ENCODE results near the gene ANKRD63. TPM values are rescaled to one million over a fixed set of nuclear protein-coding genes. Genes with fewer than 3 reads are reported as not detected.

ANKRD63 gene
- total and polyA plus RNA-seq, 5 experiments from 2014 or later: 0.20 to 0.31 TPM; not detected in 3

- no peaks in the 10 kb centered on the region for H3K9me3 Mint-ChIP-seq
- peaks cover 20 to 51% (median 39%) of the 10 kb centered on the region in 4 donors for H3K4me1 Mint-ChIP-seq
- H3K36me3 Mint-ChIP-seq: no peaks in the 10 kb centered on the region
- H3K27me3 Mint-ChIP-seq: peaks cover 0 to 6% (median 0%) of the 10 kb centered on the region in 5 donors
- peak overlapping the region in 5 of 10 donors; percentile 10 to 88 (median 68) for H3K27ac Mint-ChIP-seq
- ATAC-seq (peak; percentile 9 to 32), DNase-seq (peak in 6 of 10 donors; percentile 28 to 45 (median 39))
- POLR2A ChIA-PET: interaction anchor here (0.6 to 8.3 kb wide), 6 partner anchors 9 to 33 kb away, joined by 3 to 104 read pairs (median 5); partner anchors contain the start of genes DISP2 and PLCB2
- H3K4me3 Mint-ChIP-seq: peak overlapping the region; percentile 67 to 92 (median 82)
These were observed 41.4 kb upstream of the ANKRD63 start for GRCh38 chr15:40323953-40324937.

DNA sequence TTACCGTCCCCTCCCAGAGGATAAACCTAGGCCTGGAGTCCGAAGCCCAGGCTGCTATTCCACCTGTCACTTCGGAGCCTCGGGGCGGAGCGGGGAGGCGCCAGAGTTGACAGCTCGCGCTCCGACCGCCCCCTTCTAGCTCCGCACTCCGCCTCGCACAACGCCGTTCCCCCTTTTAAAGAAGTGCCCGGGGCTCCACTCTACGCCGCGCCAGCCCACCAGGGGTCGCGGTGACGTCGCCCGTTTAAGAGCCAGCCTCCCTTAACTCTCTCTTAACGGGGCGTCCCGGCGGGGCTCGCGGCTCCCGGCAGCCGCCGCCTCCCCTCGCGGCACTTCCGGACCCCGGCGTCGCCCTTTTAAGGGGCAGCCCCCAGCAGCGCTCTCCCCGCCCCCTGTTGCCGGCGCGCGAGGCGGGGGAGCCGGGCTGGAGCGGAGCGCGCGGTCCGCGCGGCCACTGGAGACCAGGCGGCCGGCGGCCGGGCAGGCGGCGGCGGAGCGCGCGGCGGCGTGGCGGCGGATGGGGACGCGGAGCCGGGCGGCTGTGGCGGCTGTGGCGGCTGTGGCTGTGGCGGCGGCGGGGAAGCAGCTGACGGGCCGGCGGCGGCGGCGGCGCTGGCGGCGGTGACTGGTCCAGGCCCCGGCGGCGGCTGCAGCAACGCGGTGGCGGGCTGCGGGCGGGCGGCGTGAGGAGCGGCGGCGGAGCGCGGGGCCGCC is 40.5 kb upstream of the ANKRD63 start, which contains the start of gene INAFM2:
INAFM2 (plus strand) TSS at position 454 of the 714 bp plus-strand sequence. CDS start 364 bp downstream, outside the sequence.
- Mint-ChIP-seq H3K4me1 (peaks cover 19 to 46% (median 36%) of the 10 kb centered on the region in 4 donors), H3K36me3 (no peaks in the 10 kb centered on the region), H3K4me3 (peak within 1 kb of the TSS; percentile 71 to 92 (median 82)), H3K9me3 (no peaks in the 10 kb centered on the region), H3K27ac (peak within 1 kb of the TSS in 9 of 10 donors; percentile 28 to 85 (median 64)), H3K27me3 (peaks cover 0 to 6% (median 0%) of the 10 kb centered on the region in 5 donors)
- ATAC-seq (peak; percentile 91 to 94), DNase-seq (peak; percentile 85 to 94 (median 91))
- POLR2A ChIA-PET: interaction anchor here (0.6 to 8.3 kb wide), 11 partner anchors 9 to 135 kb away, joined by 3 to 104 read pairs (median 4); partner anchors contain the start of genes BAHD1, IVD, KNSTRN and PLCB2

- ATAC-seq: no peak
- peak overlapping the region in 8 of 10 donors; percentile 28 to 82 (median 63) for H3K27ac Mint-ChIP-seq
These were observed 39.8 kb upstream of the ANKRD63 start for GRCh38 chr15:40322531-40323238.

GRCh38 chr15:40320931-40321371 is 38.1 kb upstream of the ANKRD63 start:
- no peaks in the 10 kb centered on the region for H3K9me3 Mint-ChIP-seq
- H3K27me3 Mint-ChIP-seq: peaks cover 0 to 6% (median 0%) of the 10 kb centered on the region in 5 donors
- peak in 9 of 10 donors; percentile 39 to 80 (median 58) for DNase-seq
- H3K4me3 Mint-ChIP-seq: peak overlapping the region in 4 of 10 donors; percentile 13 to 61 (median 17)
- peak overlapping the region in 3 of 10 donors; percentile 49 to 70 (median 70) for H3K27ac Mint-ChIP-seq
- peaks cover 17 to 40% (median 35%) of the 10 kb centered on the region in 4 donors for H3K4me1 Mint-ChIP-seq
- no peaks in the 10 kb centered on the region for H3K36me3 Mint-ChIP-seq
- peak; percentile 14 to 19 for ATAC-seq
- POLR2A ChIA-PET: interaction anchor here (1.4 to 8.3 kb wide), 2 partner anchors 11 to 36 kb away, joined by 3 to 104 read pairs; partner anchors contain the start of gene PLCB2

More at GRCh38 chr15:40322531-40323238, 39.8 kb upstream of the ANKRD63 start:
- Mint-ChIP-seq H3K9me3 (no peaks in the 10 kb centered on the region), H3K36me3 (no peaks in the 10 kb centered on the region), H3K27me3 (peaks cover 0 to 6% (median 0%) of the 10 kb centered on the region in 5 donors), H3K4me3 (peak overlapping the region; percentile 67 to 87 (median 82)), H3K4me1 (peaks cover 19 to 43% (median 36%) of the 10 kb centered on the region in 4 donors)
- POLR2A ChIA-PET: interaction anchor here (0.6 to 8.3 kb wide), 11 partner anchors 9 to 135 kb away, joined by 3 to 104 read pairs (median 4); partner anchors contain the start of genes BAHD1, IVD, KNSTRN and PLCB2
- no peak for DNase-seq

GRCh38 chr15:40320409-40320808 is 37.5 kb upstream of the ANKRD63 start:
- Mint-ChIP-seq H3K4me3 (peak overlapping the region in 1 of 10 donors; percentile 29), H3K4me1 (peaks cover 18 to 34% (median 31%) of the 10 kb centered on the region in 4 donors), H3K36me3 (no peaks in the 10 kb centered on the region), H3K27me3 (peaks cover 0 to 6% (median 0%) of the 10 kb centered on the region in 5 donors), H3K27ac (peak overlapping the region in 1 of 10 donors; percentile 48), H3K9me3 (no peaks in the 10 kb centered on the region)
- POLR2A ChIA-PET: interaction anchor here (1.1 to 8.3 kb wide), 4 partner anchors 11 to 35 kb away, joined by 3 to 104 read pairs (median 4); partner anchors contain the start of gene PLCB2
- ATAC-seq: no peak
- DNase-seq: no peak

DNA sequence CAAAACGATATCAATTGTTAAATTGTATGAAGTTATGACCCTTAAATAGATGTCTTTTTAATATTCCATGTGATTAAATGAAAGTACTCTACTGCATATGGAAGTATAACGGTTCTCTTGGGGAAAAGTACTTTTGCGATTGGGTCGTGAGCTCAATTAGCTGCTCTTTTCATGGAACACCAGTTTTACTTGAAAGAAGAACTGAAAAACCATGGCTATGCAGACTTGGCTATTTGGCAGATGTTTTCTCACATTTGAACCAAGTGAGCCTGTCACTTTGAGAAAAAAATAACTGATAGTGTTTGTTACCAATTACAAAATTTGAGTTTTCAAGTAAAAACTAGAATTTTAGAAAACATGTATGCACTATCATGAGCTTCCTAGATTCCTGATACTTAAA is 34.7 kb upstream of the ANKRD63 start:
- Mint-ChIP-seq H3K9me3 (no peaks in the 10 kb centered on the region), H3K27ac (no peak overlapping the region), H3K27me3 (peaks cover 0 to 6% (median 0%) of the 10 kb centered on the region in 5 donors), H3K4me1 (peaks cover 19 to 41% (median 31%) of the 10 kb centered on the region in 4 donors), H3K4me3 (no peak overlapping the region), H3K36me3 (no peaks in the 10 kb centered on the region)
- POLR2A ChIA-PET: interaction anchor here (1.4 to 1.8 kb wide), 2 partner anchors 10 to 20 kb away, joined by 3 to 4 read pairs; partner anchors contain the start of gene PLCB2
- ATAC-seq: no peak
- no peak for DNase-seq

DNA sequence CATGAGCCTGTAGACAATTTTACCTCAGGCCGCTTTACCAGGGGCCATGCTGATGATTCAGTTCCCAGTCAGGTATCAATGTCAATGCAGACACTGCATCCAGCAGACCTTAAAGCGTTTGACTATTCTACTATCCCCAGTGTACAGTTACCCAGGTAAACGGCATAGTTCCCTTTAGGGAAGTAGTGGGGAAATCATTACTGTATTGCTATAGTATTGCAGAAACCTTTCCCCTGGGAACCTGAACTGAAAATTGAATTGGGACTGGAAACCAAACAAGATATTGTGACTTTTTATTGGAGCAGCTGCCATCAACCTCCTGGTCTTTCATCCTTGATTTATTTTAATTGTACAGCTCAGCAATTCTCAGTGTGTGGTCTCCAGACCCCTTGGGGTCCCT is 34.1 kb upstream of the ANKRD63 start:
- Mint-ChIP-seq H3K4me3 (no peak overlapping the region), H3K36me3 (no peaks in the 10 kb centered on the region), H3K9me3 (no peaks in the 10 kb centered on the region), H3K27ac (no peak overlapping the region), H3K27me3 (peaks cover 0 to 6% (median 0%) of the 10 kb centered on the region in 5 donors), H3K4me1 (peaks cover 16 to 38% (median 27%) of the 10 kb centered on the region in 4 donors)
- no peak for DNase-seq
- ATAC-seq: no peak
- POLR2A ChIA-PET: interaction anchor here (1.4 to 1.8 kb wide), 2 partner anchors 9 to 21 kb away, joined by 3 to 4 read pairs; partner anchors contain the start of gene PLCB2

DNA sequence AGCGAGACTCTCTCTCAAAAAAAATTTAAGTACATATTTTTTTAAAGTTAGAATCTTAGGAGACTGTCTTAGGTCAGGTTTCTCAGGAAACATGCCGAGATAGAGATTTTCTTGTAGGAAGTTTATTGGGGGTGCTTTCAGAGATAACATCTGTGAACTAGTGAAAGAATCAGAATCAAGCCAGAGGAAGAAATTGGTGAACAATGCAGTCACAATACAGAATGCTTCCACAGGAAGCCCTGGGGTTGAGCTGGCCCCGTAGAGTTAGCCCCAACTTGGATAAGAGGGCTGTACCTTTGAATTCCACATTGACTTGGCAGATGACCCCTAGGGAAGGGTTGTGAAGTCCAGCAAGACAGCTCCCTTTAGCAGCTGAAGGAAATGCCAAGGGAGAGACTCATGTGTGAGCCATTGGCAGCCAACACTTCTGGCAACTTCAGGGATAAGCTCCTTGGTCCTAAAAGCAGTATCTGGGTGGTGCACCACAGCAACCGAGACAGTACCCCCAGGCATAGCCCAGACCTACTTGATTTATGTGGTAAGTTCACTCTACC is 31.9 kb upstream of the ANKRD63 start:
- peaks cover 10 to 35% (median 21%) of the 10 kb centered on the region in 4 donors for H3K4me1 Mint-ChIP-seq
- POLR2A ChIA-PET: interaction anchor here (0.9 to 1.5 kb wide), 3 partner anchors 10 to 35 kb away, joined by 3 to 4 read pairs (median 3); no protein-coding TSS in a partner anchor
- ATAC-seq: no peak
- peak overlapping the region in 2 of 10 donors; percentile 5 to 69 for H3K27ac Mint-ChIP-seq
- H3K27me3 Mint-ChIP-seq: peaks cover 0 to under 1% (median 0%) of the 10 kb centered on the region in 5 donors
- H3K9me3 Mint-ChIP-seq: no peaks in the 10 kb centered on the region
- H3K36me3 Mint-ChIP-seq: no peaks in the 10 kb centered on the region
- no peak for DNase-seq
- H3K4me3 Mint-ChIP-seq: no peak overlapping the region

DNA sequence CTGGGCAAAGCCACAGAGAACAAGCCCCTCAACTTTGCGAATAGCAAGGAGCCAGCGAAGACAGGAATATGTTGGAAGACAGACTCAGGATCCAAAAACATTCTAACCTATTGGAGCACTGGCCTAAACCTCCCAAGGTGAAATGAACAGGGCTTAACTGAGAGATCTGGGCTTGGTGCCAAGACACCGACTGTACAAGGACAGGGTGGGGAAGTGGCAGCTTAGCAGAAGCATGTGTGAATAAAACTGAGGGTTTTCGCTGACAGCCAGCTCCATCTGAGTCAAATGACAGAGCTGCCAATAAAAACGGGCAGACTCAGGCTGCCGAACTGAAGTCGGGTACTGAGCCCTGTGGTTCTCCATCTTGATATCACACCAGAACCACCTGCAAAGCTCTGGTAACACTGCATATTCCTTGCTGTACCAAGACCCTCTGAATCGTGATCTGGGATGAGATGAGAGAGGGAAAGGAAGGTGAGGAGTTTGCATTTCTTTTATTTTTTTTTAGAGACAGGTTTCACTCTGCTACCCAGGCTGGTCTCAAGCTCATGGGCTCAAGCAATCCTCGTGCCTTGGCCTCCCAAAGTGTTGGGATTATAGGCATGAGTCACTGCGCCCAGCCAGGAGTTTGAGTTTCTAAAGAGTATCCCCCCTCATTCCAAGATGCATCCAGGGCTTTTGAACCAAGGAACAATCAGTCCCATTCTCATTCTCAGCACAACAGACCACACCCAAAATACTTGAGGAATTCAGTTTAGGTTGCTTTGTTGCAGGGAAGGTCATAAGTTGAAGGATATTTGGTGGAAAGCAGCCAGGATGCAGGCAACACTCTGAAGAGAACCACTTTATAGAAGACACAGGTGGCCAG is 30.9 kb upstream of the ANKRD63 start:
- peak; percentile 68 to 72 for ATAC-seq
- H3K4me1 Mint-ChIP-seq: peaks cover 17 to 45% (median 31%) of the 10 kb centered on the region in 4 donors

More for the DNA sequence above, 30.9 kb upstream of the ANKRD63 start:
- H3K36me3 Mint-ChIP-seq: no peaks in the 10 kb centered on the region
- H3K4me3 Mint-ChIP-seq: peak overlapping the region in 9 of 10 donors; percentile 40 to 79 (median 64)
- H3K9me3 Mint-ChIP-seq: no peaks in the 10 kb centered on the region
- POLR2A ChIA-PET: interaction anchor here (1.2 to 1.3 kb wide), 2 partner anchors 9 to 92 kb away, joined by 3 to 4 read pairs; partner anchors contain the start of gene IVD
- H3K27ac Mint-ChIP-seq: peak overlapping the region; percentile 43 to 94 (median 74)
- no peaks in the 10 kb centered on the region for H3K27me3 Mint-ChIP-seq
- peak in 8 of 10 donors; percentile 36 to 79 (median 59) for DNase-seq

Data from naive thymus-derived CD8-positive, alpha-beta T cell (primary cell).